H1 (cell line): ENCODE measurements around the gene COG7. TPM values are rescaled to one million over a fixed set of nuclear protein-coding genes. Genes with fewer than 3 reads are reported as not detected.

Experiments
- CTCF ChIA-PET: fragments of 300-600 bp; sonication (Branson Sonifier 250); formaldehyde crosslinking; loops from one replicate; lab custom pipeline; 2021; ENCODE audit not compliant: partially characterized antibody; lab: Charles Lee
- POLR2A ChIA-PET: fragments of 300-600 bp; sonication (Branson Sonifier 250); formaldehyde crosslinking; loops from one replicate; lab custom pipeline; 2021; ENCODE audit warnings: inconsistent platforms; ENCODE audit not compliant: partially characterized antibody; lab: Charles Lee
- DNase-seq, 2 experiments: peaks; one replicate each; pipeline versions ENCODE4 v3.0.0 to v3.0.0-alpha.2; 2010 to 2022; ENCODE audit warnings: low spot score in 2 of 2, low read depth in 1 of 2, mixed read lengths in 1 of 2
- FAIRE-seq: peaks from 2 replicates; lab custom pipeline; 2011; peaks lifted over from hg19 to GRCh38; lab: Jason Lieb, UNC
- H2AFZ ChIP-seq: 2 replicates; pipeline ENCODE4 v1.8.1; 2012; ENCODE audit warnings: low read length, inconsistent platforms
- H2AK5ac ChIP-seq: 2 replicates; pipeline ENCODE4 v1.6.1; 2013; ENCODE audit warnings: low read depth, low read length
- H2BK120ac ChIP-seq: replicated peaks from 2 replicates; pipeline ENCODE3; 2013; ENCODE audit warnings: low read depth, low read length, inconsistent platforms
- H2BK12ac ChIP-seq: 2 replicates; pipeline ENCODE4 v1.6.1; 2013; ENCODE audit warnings: low read depth, low read length
- H2BK15ac ChIP-seq: 2 replicates; pipeline ENCODE4 v1.6.1; 2013; ENCODE audit warnings: low read length
- H2BK20ac ChIP-seq: 2 replicates; pipeline ENCODE4 v1.6.1; 2013; ENCODE audit warnings: low read length
- H2BK5ac ChIP-seq: 2 replicates; pipeline ENCODE4 v1.6.1; 2013; ENCODE audit warnings: low read depth, low read length
- H3K14ac ChIP-seq: 2 replicates; pipeline ENCODE4 v1.6.1; 2013; ENCODE audit warnings: inconsistent platforms; ENCODE audit not compliant: insufficient read length
- H3K18ac ChIP-seq: 2 replicates; pipeline ENCODE4 v1.6.1; 2013; ENCODE audit warnings: low read length; ENCODE audit errors: extremely low read depth
- H3K23ac ChIP-seq: 2 replicates; pipeline ENCODE4 v1.6.1; 2013; ENCODE audit warnings: inconsistent platforms; ENCODE audit not compliant: insufficient read length
- H3K23me2 ChIP-seq: 2 replicates; pipeline ENCODE4 v1.6.1; 2013; ENCODE audit warnings: low read depth, low read length
- H3K27ac ChIP-seq: 2 replicates; pipeline ENCODE4 v1.6.1; 2011; ENCODE audit warnings: low read depth, low read length, inconsistent platforms
- H3K27me3 ChIP-seq, 4 experiments: replicated peaks in 1 of 4; 1 replicate in 1 of 4; 2 replicates in 3 of 4; pipeline versions ENCODE4 v1.6.1 to v1.8.1; 2011 to 2013; ENCODE audit warnings: low read length in 3 of 4, mild to moderate bottlenecking in 3 of 4, inconsistent platforms in 2 of 4, mixed read lengths in 2 of 4, moderate library complexity in 1 of 4; ENCODE audit not compliant: control insufficient read depth in 3 of 4, insufficient read depth in 3 of 4; ENCODE audit errors: extremely low read depth in 1 of 4
- H3K36me3 ChIP-seq, 4 experiments: 2 replicates each; pipeline versions ENCODE4 v1.6.1 to v1.8.1; 2011 to 2013; ENCODE audit warnings: mild to moderate bottlenecking in 4 of 4, low read length in 3 of 4, moderate library complexity in 2 of 4, control low read depth in 1 of 4, inconsistent platforms in 1 of 4; ENCODE audit not compliant: insufficient read depth in 4 of 4, control insufficient read depth in 2 of 4
- H3K4ac ChIP-seq: replicated peaks from 2 replicates; pipeline ENCODE3; 2013; ENCODE audit warnings: low read length, low read depth, mixed read lengths, inconsistent platforms; ENCODE audit not compliant: insufficient read length
- H3K4me1 ChIP-seq, 4 experiments: replicated peaks in 1 of 4; 1 replicate in 1 of 4; 2 replicates in 3 of 4; pipeline versions ENCODE4 v1.6.1 to v1.8.1; 2011 to 2013; ENCODE audit warnings: low read length in 3 of 4, inconsistent platforms in 2 of 4, mixed read lengths in 1 of 4; ENCODE audit not compliant: insufficient read depth in 4 of 4, control insufficient read depth in 3 of 4
- H3K4me2 ChIP-seq, 2 experiments: 2 replicates each; pipeline versions ENCODE4 v1.6.1 to v1.8.1; 2011 to 2013; ENCODE audit warnings: low read depth in 2 of 2, low read length in 2 of 2, control low read depth in 1 of 2, inconsistent platforms in 1 of 2, mild to moderate bottlenecking in 1 of 2; ENCODE audit not compliant: insufficient read depth in 1 of 2
- H3K4me3 ChIP-seq, 4 experiments: fragments of 200-600, 300-600 bp in 1 of 4; sonication (generic), shearing (Covaris generic), sonication (Bioruptor Twin) in 1 of 4; 2 replicates each; pipeline versions ENCODE4 v1.5.1 to v1.8.1; 2011 to 2016; ENCODE audit warnings: low read length in 4 of 4, low read depth in 3 of 4, control low read depth in 2 of 4, inconsistent platforms in 2 of 4, mild to moderate bottlenecking in 2 of 4, mixed read lengths in 1 of 4, moderate library complexity in 1 of 4; ENCODE audit not compliant: insufficient read depth in 2 of 4; ENCODE audit errors: extremely low read depth in 1 of 4
- H3K56ac ChIP-seq: replicated peaks from 2 replicates; pipeline ENCODE3; 2013; ENCODE audit warnings: low read depth, mild to moderate bottlenecking, mixed read lengths, low read length, inconsistent platforms; ENCODE audit not compliant: insufficient read length
- H3K79me1 ChIP-seq: 2 replicates; pipeline ENCODE4 v1.6.1; 2013; ENCODE audit warnings: low read depth, low read length, control low read depth
- H3K79me2 ChIP-seq, 2 experiments: 2 replicates each; pipeline versions ENCODE4 v1.6.1 to v1.8.1; 2012 to 2013; ENCODE audit warnings: low read length in 2 of 2, mild to moderate bottlenecking in 2 of 2, inconsistent platforms in 1 of 2; ENCODE audit not compliant: insufficient read depth in 2 of 2, control insufficient read depth in 1 of 2
- H3K9ac ChIP-seq, 4 experiments: replicated peaks in 1 of 4; 1 replicate in 1 of 4; 2 replicates in 3 of 4; pipeline versions ENCODE4 v1.6.1 to v1.8.1; 2011 to 2013; ENCODE audit warnings: low read depth in 3 of 4, low read length in 3 of 4, control low read depth in 2 of 4, mild to moderate bottlenecking in 2 of 4, moderate library complexity in 2 of 4, inconsistent platforms in 1 of 4; ENCODE audit errors: extremely low read depth in 1 of 4
- H3K9me3 ChIP-seq, 2 experiments: 2 replicates each; pipeline versions ENCODE4 v1.6.1 to v1.8.1; 2012 to 2013; ENCODE audit warnings: mild to moderate bottlenecking in 2 of 2, moderate library complexity in 2 of 2, control low read depth in 1 of 2, inconsistent platforms in 1 of 2, low read depth in 1 of 2, low read length in 1 of 2, mixed read lengths in 1 of 2; ENCODE audit not compliant: insufficient read depth in 2 of 2
- H4K20me1 ChIP-seq, 2 experiments: replicated peaks in 1 of 2; 2 replicates each; pipeline versions ENCODE3 to v1.8.1; 2011 to 2013; ENCODE audit warnings: inconsistent platforms in 2 of 2, low read length in 2 of 2, mild to moderate bottlenecking in 1 of 2; ENCODE audit not compliant: insufficient read depth in 2 of 2, control insufficient read depth in 1 of 2
- H4K5ac ChIP-seq: 2 replicates; pipeline ENCODE4 v1.6.1; 2013; ENCODE audit warnings: low read length, low read depth, mixed read lengths, inconsistent platforms; ENCODE audit not compliant: insufficient read length
- H4K8ac ChIP-seq: 2 replicates; pipeline ENCODE4 v1.8.0; 2013; ENCODE audit warnings: mild to moderate bottlenecking, moderate library complexity, low read length, inconsistent platforms; ENCODE audit not compliant: insufficient read depth; ENCODE audit errors: extremely low read depth
- H4K91ac ChIP-seq: replicated peaks from 2 replicates; pipeline ENCODE3; 2013; ENCODE audit warnings: low read length, mixed read lengths, inconsistent platforms; ENCODE audit not compliant: insufficient read length
- CREB1 ChIP-seq: IDR thresholded peaks from 2 replicates; pipeline ENCODE4 v1.6.1; 2012; ENCODE audit warnings: inconsistent platforms
- MAFK ChIP-seq: IDR thresholded peaks from 2 replicates; pipeline ENCODE4 v1.6.1; 2012; ENCODE audit warnings: low read depth, mild to moderate bottlenecking, improper control_type of control experiment, low read length
- RAD21 ChIP-seq, 2 experiments: IDR thresholded peaks in 1 of 2; conservative IDR thresholded peaks in 1 of 2; 2 replicates each; pipeline ENCODE4 v1.6.1; 2011; ENCODE audit warnings: low read depth in 2 of 2, low read length in 2 of 2, improper control_type of control experiment in 1 of 2, inconsistent platforms in 1 of 2, mild to moderate bottlenecking in 1 of 2, moderate library complexity in 1 of 2
- RBBP5 ChIP-seq: IDR thresholded peaks from 2 replicates; pipeline ENCODE4 v1.7.1; 2012; ENCODE audit warnings: low read depth, mild to moderate bottlenecking, inconsistent platforms, low read length, moderate library complexity, borderline replicate concordance
- RXRA ChIP-seq: IDR thresholded peaks from 2 replicates; pipeline ENCODE4 v1.6.1; 2011; ENCODE audit warnings: low read depth, mild to moderate bottlenecking, low read length, moderate library complexity; ENCODE audit not compliant: insufficient read depth
- SIN3A ChIP-seq, 2 experiments: IDR thresholded peaks in 1 of 2; conservative IDR thresholded peaks in 1 of 2; 2 replicates each; pipeline ENCODE4 v1.6.1; 2011 to 2012; ENCODE audit warnings: low read length in 2 of 2, improper control_type of control experiment in 1 of 2, low read depth in 1 of 2, mild to moderate bottlenecking in 1 of 2
- SP1 ChIP-seq: IDR thresholded peaks from 2 replicates; pipeline ENCODE4 v1.6.1; 2011; ENCODE audit warnings: low read depth, low read length
- SUZ12 ChIP-seq: fragments of 200-600 bp; sonication (generic); IDR thresholded peaks from 2 replicates; pipeline ENCODE4 v1.6.1; 2012; ENCODE audit warnings: mild to moderate bottlenecking, inconsistent platforms, low read length, moderate library complexity, mixed read lengths
- TEAD4 ChIP-seq: IDR thresholded peaks from 2 replicates; pipeline ENCODE4 v1.6.1; 2012; ENCODE audit warnings: low read depth, low read length, inconsistent platforms, mixed read lengths
- WGBS, 2 experiments: shearing (Covaris generic) in 1 of 2; methylation state at CpG; one replicate each; pipeline versions ENCODE4 v1.1.6 to v1.1.7; 2013 to 2015; ENCODE audit warnings: low lambda C conversion rate in 2 of 2, mixed read lengths in 2 of 2, inconsistent platforms in 1 of 2, low coverage in 1 of 2, missing lambda C conversion rate in 1 of 2; ENCODE audit not compliant: insufficient replicate concordance in 2 of 2, insufficient coverage in 1 of 2, insufficient read length in 1 of 2; ENCODE audit errors: extremely low coverage in 1 of 2, missing lambda C conversion rate in 1 of 2; 5-methylcytosine and 5-hydroxymethylcytosine counted together
- polyA plus RNA-seq, 7 experiments: library from polyadenylated mRNA; depleted of rRNA in 3 of 7; stranded (reverse) in 5 of 7; unstranded in 2 of 7; fragments of >200 nt in 5 of 7; fragments of 200-250 nt in 2 of 7; gene quantifications; 1 replicate in 5 of 7; 2 replicates in 1 of 7; 4 replicates in 1 of 7; pipeline versions ENCODE4 v1.2.1 to v1.2.3, GENCODE V29; 2011 to 2013; ENCODE audit warnings: missing spikeins in 2 of 7, mixed read lengths in 2 of 7
- total RNA-seq: library from RNA; stranded (reverse); fragmentation: NEBNext Ultra II Directional; extraction: Animal tissue kit (Norgen Biotek cat#: 25700); gene quantifications from 2 replicates; pipeline ENCODE4 v1.2.1, GENCODE V29; 2021

The COG7 gene
- total and polyA plus RNA-seq, 2 of the 8 experiments (the other 6 are each of a cell fraction or from before 2014, with no cell fraction given) = 17.2 to 40.4 TPM

DNA sequence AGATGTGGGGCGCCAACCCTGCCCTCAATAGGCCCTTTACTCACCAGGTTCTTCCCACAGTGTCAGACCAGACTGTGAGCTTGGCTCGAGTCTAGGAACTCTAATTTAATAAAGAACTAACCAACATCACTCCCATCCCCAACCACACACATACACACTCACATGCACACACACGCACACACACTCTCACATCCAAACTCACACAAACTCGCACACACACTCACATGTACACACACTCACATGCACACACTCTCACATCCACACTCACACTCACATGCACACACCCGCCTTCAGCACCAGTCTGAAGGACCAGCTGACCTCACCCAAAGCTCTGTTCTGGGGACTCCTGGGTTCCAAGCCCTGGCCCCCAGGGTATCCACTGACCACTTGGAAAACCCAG, 63.8 kb downstream of the COG7 start:
- no peak for FAIRE-seq
- CTCF ChIA-PET = interaction anchor here (0.9 to 5.4 kb wide), 2 partner anchors 10 to 46 kb away, joined by 3 to 38 read pairs; no protein-coding TSS in a partner anchor

More for the DNA sequence above, 63.8 kb downstream of the COG7 start:
- H2BK20ac ChIP-seq = no peak overlapping the region
- POLR2A ChIA-PET = no interaction called here
- H3K79me2 ChIP-seq = no peaks in the 10 kb centered on the region
- H4K5ac ChIP-seq = no peak overlapping the region
- no peak overlapping the region for H3K56ac ChIP-seq
- no peak overlapping the region; the same call in 1 of the 2 replicates for H3K18ac ChIP-seq
- no peaks in the 10 kb centered on the region for H3K27me3 ChIP-seq
- H4K20me1 ChIP-seq = peaks cover 0 to 1% of the 10 kb centered on the region in 2 experiments
- no peak overlapping the region for H3K14ac ChIP-seq
- H3K4me3 ChIP-seq = no peak overlapping the region
- no peak overlapping the region for H2BK120ac ChIP-seq
- H3K4ac ChIP-seq = no peak overlapping the region
- peaks cover 5 to 17% (median 12%) of the 10 kb centered on the region in 4 experiments; a peak in 7 of 8 replicates for H3K36me3 ChIP-seq
- WGBS, 2 experiments = 82 to 100% methylated on average over 2 to 5 of the region's 5 CpGs
- peaks cover 6% of the 10 kb centered on the region; the same call in 1 of the 2 replicates for H3K23me2 ChIP-seq
- H2AFZ ChIP-seq = no peak overlapping the region
- H3K9me3 ChIP-seq = no peaks in the 10 kb centered on the region
- no peak overlapping the region for H3K27ac ChIP-seq
- H4K8ac ChIP-seq = no peak overlapping the region
- no peak for TF ChIP-seq SIN3A (conservative IDR thresholded peaks at IDR 0.05 in 1 of 2, IDR thresholded peaks at IDR 0.05 in 1 of 2; ENCODE audit: low read depth in 1 of 2, low read length in 2 of 2)
- TF ChIP-seq SUZ12 = no peak
- no peak for TF ChIP-seq RBBP5
- TF ChIP-seq CREB1 = no peak
- TF ChIP-seq MAFK = no peak
- TF ChIP-seq TEAD4 = no peak
- no peak for TF ChIP-seq RAD21 (IDR thresholded peaks at IDR 0.05 in 1 of 2, conservative IDR thresholded peaks at IDR 0.05 in 1 of 2; ENCODE audit: low read depth in 2 of 2, low read length in 2 of 2)
- TF ChIP-seq RXRA = no peak
- TF ChIP-seq SP1 = no peak
- H2BK5ac ChIP-seq = no peak overlapping the region
- H2BK15ac ChIP-seq = no peak overlapping the region
- H3K4me1 ChIP-seq = peaks cover 0 to 3% (median under 1%) of the 10 kb centered on the region in 4 experiments; a peak in 1 of 7 replicates
- H3K23ac ChIP-seq = no peak overlapping the region
- no peak for DNase-seq
- 0 out of 2 replicates have a peak overlapping the region, but pooled peaks have one; percentile 27 for H2BK12ac ChIP-seq
- H3K4me2 ChIP-seq = no peak overlapping the region
- H3K79me1 ChIP-seq = no peaks in the 10 kb centered on the region
- 0 out of 7 replicates have a peak overlapping the region, but pooled peaks of 1 of the 4 experiments have one; percentile 5 for H3K9ac ChIP-seq
- no peak overlapping the region for H4K91ac ChIP-seq
- H2AK5ac ChIP-seq = peak overlapping the region; percentile 75; the same call in 1 of the 2 replicates
